HUES64 (cell line): ENCODE results near the gene DTWD2. TPM values are rescaled to one million over a fixed set of nuclear protein-coding genes. Genes with fewer than 3 reads are reported as not detected.

Source experiments
- H3K27ac ChIP-seq: 2 replicates; pipeline ENCODE4 v1.7.0; 2013; ENCODE audit warnings: low read depth, low read length, inconsistent platforms
- H3K27me3 ChIP-seq: 2 replicates; pipeline ENCODE4 v1.6.1; 2013; ENCODE audit warnings: mild to moderate bottlenecking, low read length; ENCODE audit not compliant: insufficient read depth
- H3K36me3 ChIP-seq: 2 replicates; pipeline ENCODE4 v1.6.1; 2013; ENCODE audit warnings: mild to moderate bottlenecking, low read length; ENCODE audit not compliant: insufficient read depth
- H3K4me1 ChIP-seq: 2 replicates; pipeline ENCODE4 v1.6.1; 2013; ENCODE audit warnings: mild to moderate bottlenecking, low read length, moderate library complexity; ENCODE audit not compliant: insufficient read depth
- H3K4me3 ChIP-seq: 2 replicates; pipeline ENCODE4 v1.5.1; 2013; ENCODE audit warnings: mild to moderate bottlenecking, low read length, moderate library complexity
- H3K9ac ChIP-seq: 2 replicates; pipeline ENCODE4 v1.6.1; 2013; ENCODE audit warnings: mild to moderate bottlenecking, low read depth, low read length
- H3K9me3 ChIP-seq: 2 replicates; pipeline ENCODE4 v1.6.1; 2013; ENCODE audit warnings: low read depth, low read length; ENCODE audit not compliant: insufficient read depth
- WGBS: fragments of 150-250, 120-280 bp; methylation state at CpG from one replicate; pipeline ENCODE4 v1.1.7; 2013; ENCODE audit warnings: missing lambda C conversion rate; 5-methylcytosine and 5-hydroxymethylcytosine counted together
- polyA plus RNA-seq, 2 experiments: library from polyadenylated mRNA; stranded (reverse); fragments of 50-300 nt; gene quantifications; one replicate each; pipeline ENCODE4 v1.2.3, GENCODE V29; 2013

The DTWD2 gene
- polyA plus RNA-seq (2013, experiment 1 of 2) = 12.3 TPM
- 12.6 TPM for polyA plus RNA-seq (2013, experiment 2 of 2)

GRCh38 chr5:118987988-118988865 lies at the start of gene DTWD2:
TSS of gene DTWD2 (minus strand) at chr5:118988547. CDS start at chr5:118988511, 36 bp downstream.
- no peaks in the 10 kb centered on the region for H3K27me3 ChIP-seq
- peaks cover 10% of the 10 kb centered on the region for H3K4me1 ChIP-seq
- peak within 1 kb of the TSS; percentile 99 for H3K27ac ChIP-seq
- under 1% methylated on average over 73 of the region's 74 CpGs for WGBS
- no peaks in the 10 kb centered on the region for H3K9me3 ChIP-seq
- peak within 1 kb of the TSS; percentile 85 for H3K4me3 ChIP-seq
- H3K36me3 ChIP-seq = no peaks in the 10 kb centered on the region
- peak within 1 kb of the TSS; percentile 98 for H3K9ac ChIP-seq

- H3K27me3 ChIP-seq = no peaks in the 10 kb centered on the region
- 95% methylated on average over 16 of the region's 16 CpGs for WGBS
- no peaks in the 10 kb centered on the region for H3K36me3 ChIP-seq
- H3K9ac ChIP-seq = no peak overlapping the region
- no peaks in the 10 kb centered on the region for H3K9me3 ChIP-seq
- H3K4me1 ChIP-seq = peaks cover 8% of the 10 kb centered on the region; the same call in 1 of the 2 replicates
- no peak overlapping the region for H3K4me3 ChIP-seq
- no peak overlapping the region for H3K27ac ChIP-seq
These were observed 49.3 kb upstream of the DTWD2 start for GRCh38 chr5:119037496-119038215.

DNA sequence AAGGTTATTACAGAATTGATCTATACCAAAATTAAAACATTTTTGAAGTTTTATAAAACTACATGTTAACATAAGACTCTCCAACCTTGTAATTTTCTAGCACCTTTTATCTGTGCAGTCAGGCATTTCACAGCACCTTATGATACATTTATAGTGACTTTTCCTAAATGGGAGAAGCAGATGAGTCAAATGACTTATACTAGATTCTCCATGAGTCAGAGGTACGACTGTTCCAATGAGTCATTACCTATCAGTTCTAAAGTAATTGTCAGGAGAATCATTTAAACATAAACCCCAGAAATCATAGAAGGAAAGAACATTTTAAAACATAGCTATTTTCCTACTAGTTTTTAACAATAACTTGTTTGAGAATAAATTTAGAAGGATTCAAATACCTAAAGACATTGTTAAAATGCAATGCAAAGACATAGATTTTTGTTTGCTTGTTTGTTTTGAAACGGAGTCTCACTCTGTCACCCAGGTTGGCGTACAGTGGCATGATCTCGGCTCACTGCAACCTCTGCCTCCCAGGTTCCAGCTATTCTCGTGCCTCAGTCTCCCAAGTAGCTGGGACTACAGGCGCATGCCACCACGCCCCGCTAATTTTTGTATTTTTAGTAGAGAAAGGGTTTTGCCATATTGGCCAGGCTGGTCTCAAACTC lies 47.9 kb upstream of the DTWD2 start:
- H3K9me3 ChIP-seq = no peaks in the 10 kb centered on the region
- WGBS = 93% methylated on average over 8 of the region's 8 CpGs

GRCh38 chr5:119033135-119033534 lies 44.8 kb upstream of the DTWD2 start:
- Histone ChIP-seq H3K9me3 (no peaks in the 10 kb centered on the region), H3K27me3 (no peaks in the 10 kb centered on the region), H3K9ac (no peak overlapping the region), H3K27ac (no peak overlapping the region; the same call in 1 of the 2 replicates), H3K4me3 (no peak overlapping the region), H3K4me1 (peaks cover 20% of the 10 kb centered on the region), H3K36me3 (no peaks in the 10 kb centered on the region)
- WGBS = 55% methylated on average over 3 of the region's 3 CpGs

More for the DNA sequence above, 47.9 kb upstream of the DTWD2 start:
- no peak overlapping the region for H3K9ac ChIP-seq
- H3K27me3 ChIP-seq = no peaks in the 10 kb centered on the region
- H3K27ac ChIP-seq = no peak overlapping the region
- H3K36me3 ChIP-seq = no peaks in the 10 kb centered on the region
- peaks cover 14% of the 10 kb centered on the region for H3K4me1 ChIP-seq
- H3K4me3 ChIP-seq = no peak overlapping the region

DNA sequence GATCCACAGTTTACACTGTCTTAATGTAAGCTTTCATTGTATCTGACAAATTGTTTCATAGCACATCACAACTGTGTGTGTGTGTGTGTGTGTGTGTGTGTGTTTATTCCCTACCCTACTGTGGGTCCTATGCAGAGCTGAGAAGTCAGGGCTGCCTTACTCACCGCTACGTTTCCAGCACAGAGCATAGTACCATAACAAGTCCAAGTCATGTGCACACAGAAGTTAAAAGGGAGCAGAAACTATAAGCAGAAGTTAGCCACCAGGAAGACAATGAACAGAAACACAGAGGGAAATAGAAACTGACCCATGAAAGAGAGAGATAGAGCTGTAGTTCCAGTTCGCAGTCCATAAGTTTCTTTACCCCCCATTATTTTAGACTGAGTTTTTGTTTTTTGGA lies 44.3 kb upstream of the DTWD2 start:
- Histone ChIP-seq H3K36me3 (no peaks in the 10 kb centered on the region), H3K27me3 (no peaks in the 10 kb centered on the region), H3K9me3 (no peaks in the 10 kb centered on the region), H3K9ac (no peak overlapping the region), H3K27ac (no peak overlapping the region), H3K4me1 (peaks cover 20% of the 10 kb centered on the region), H3K4me3 (no peak overlapping the region)
- WGBS = 94% methylated on average over 2 of the region's 3 CpGs

GRCh38 chr5:119031905-119032304 lies 43.6 kb upstream of the DTWD2 start:
- no peak overlapping the region for H3K4me3 ChIP-seq
- H3K9ac ChIP-seq = no peak overlapping the region
- 0 out of 2 replicates have a peak overlapping the region, but pooled peaks have one; percentile 46 for H3K27ac ChIP-seq

DNA sequence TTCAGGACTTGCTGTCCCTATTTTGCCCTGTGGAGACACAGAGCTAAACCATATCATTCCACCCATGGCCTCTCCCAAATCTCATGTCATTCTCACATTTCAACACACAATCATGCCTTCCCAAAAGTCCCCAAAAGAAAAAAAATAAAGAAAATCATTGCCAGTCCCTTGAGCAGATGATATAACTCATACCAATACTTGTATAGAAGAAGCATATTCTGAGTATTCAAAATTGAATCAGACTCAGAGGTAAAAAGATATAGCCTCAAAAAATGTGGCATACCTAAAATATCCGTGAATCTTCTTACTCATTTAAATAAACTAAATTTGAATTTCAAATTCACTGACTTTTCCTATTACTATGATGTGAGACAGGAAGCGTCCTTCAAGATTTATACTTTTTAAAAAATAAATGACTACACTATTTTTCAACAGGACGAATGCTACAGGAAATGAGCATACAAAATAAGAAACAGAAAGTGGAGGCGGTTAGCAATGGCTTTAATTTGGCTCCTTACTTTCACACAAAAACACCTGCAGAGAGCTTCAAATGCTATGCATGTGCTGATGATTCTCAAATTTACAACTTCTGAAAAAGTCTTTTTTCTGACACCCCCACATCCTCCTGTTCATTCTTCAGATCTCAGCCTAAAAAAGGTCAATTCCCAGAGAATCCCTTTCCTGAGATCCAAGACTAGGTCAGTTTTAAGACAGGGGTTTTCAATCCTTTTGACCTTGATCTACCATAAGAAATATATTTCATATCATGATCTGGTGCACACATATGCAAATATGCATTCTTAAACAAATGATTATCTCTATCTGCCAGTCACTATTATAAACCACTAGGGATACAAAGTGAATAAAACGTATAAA lies 42.9 kb upstream of the DTWD2 start:
- H3K27me3 ChIP-seq = no peaks in the 10 kb centered on the region
- no peak overlapping the region for H3K9ac ChIP-seq
- H3K4me1 ChIP-seq = peaks cover 20% of the 10 kb centered on the region
- H3K9me3 ChIP-seq = no peaks in the 10 kb centered on the region
- 72% methylated on average over 4 of the region's 5 CpGs for WGBS
- H3K27ac ChIP-seq = peak overlapping the region; percentile 46; the same call in 1 of the 2 replicates
- no peaks in the 10 kb centered on the region for H3K36me3 ChIP-seq
- no peak overlapping the region for H3K4me3 ChIP-seq

More at GRCh38 chr5:119031905-119032304, 43.6 kb upstream of the DTWD2 start:
- Histone ChIP-seq H3K36me3 (no peaks in the 10 kb centered on the region), H3K4me1 (peaks cover 20% of the 10 kb centered on the region), H3K9me3 (no peaks in the 10 kb centered on the region), H3K27me3 (no peaks in the 10 kb centered on the region)
- WGBS = 72% methylated on average over 4 of the region's 4 CpGs

GRCh38 chr5:119028575-119028974 lies 40.2 kb upstream of the DTWD2 start:
- Histone ChIP-seq H3K9ac (no peak overlapping the region), H3K36me3 (no peaks in the 10 kb centered on the region), H3K27ac (no peak overlapping the region), H3K4me3 (no peak overlapping the region), H3K4me1 (peaks cover 20% of the 10 kb centered on the region), H3K9me3 (0 out of 2 replicates have a peak, but pooled peaks cover 3% of the 10 kb centered on the region), H3K27me3 (no peaks in the 10 kb centered on the region)
- 92% methylated on average over 5 of the region's 5 CpGs for WGBS

DNA sequence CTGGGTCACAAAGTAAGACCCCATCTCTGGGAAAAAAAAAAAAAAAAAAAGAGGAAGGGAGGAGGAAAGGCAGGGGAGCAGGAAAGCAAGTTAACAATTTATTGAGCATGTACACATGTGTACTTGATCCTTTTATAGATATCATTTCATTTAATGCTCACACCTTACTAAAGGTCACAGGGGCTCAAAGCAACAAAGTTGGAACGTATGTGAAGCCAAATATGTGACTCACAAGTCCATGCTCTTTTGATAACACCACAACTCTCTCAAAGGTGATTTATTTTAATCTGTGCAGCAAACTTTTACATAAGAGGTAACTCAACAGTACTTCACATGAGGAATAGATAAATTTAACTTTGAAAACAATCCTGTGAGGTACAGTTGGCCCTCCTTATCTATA lies 34.4 kb upstream of the DTWD2 start:
- 0 out of 2 replicates have a peak, but pooled peaks cover 3% of the 10 kb centered on the region for H3K9me3 ChIP-seq
- 86% methylated on average over 1 of the region's 1 CpG for WGBS
- H3K4me3 ChIP-seq = no peak overlapping the region
- H3K36me3 ChIP-seq = no peaks in the 10 kb centered on the region
- no peak overlapping the region for H3K27ac ChIP-seq
- no peak overlapping the region for H3K9ac ChIP-seq
- no peaks in the 10 kb centered on the region for H3K27me3 ChIP-seq
- H3K4me1 ChIP-seq = no peaks in the 10 kb centered on the region

DNA sequence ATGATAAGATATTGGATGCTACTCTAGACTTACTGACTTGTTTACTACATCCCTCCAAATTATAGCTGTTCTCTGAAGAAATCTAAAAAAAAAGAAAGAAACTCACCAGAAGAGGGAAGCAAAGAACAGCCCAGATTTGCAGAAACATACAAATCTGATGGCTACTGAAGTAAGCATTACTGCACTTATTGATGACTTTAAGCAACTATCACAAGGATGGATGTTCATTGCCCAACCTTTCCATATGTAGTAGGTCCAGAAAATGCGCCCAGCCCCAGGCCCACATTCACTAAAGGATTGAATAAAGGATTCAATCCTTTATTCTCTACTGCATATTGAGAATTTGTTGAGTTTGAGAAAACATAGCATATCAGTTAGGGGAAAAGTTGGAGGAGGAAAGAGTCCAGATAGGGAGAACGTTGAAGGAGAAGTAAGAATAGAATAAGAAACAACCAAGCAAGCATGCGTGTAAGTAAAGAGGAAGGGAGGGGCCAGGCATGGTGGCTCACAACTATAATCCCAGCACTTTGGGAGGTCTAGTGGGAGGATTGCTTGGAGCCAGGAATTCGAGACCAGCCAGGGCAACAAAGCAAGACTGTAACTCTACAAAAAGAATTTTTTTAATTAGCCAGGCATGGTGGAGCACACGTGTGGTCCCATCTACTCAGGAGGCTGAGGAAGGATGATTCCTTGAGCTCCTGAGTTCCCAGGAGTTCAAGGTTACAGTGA lies 33.8 kb upstream of the DTWD2 start:
- 81% methylated on average over 5 of the region's 5 CpGs for WGBS

More for the DNA sequence above, 33.8 kb upstream of the DTWD2 start:
- no peaks in the 10 kb centered on the region for H3K27me3 ChIP-seq
- 0 out of 2 replicates have a peak, but pooled peaks cover 3% of the 10 kb centered on the region for H3K9me3 ChIP-seq
- H3K4me1 ChIP-seq = no peaks in the 10 kb centered on the region
- no peaks in the 10 kb centered on the region for H3K36me3 ChIP-seq
- H3K4me3 ChIP-seq = no peak overlapping the region
- no peak overlapping the region for H3K9ac ChIP-seq
- no peak overlapping the region for H3K27ac ChIP-seq
